Stimulated activated CD4-positive, alpha-beta T cell treated with anti-CD3 and anti-CD28 coated beads, Interleukin-12 subunit alpha, Interleukin-12 subunit beta, amount 100 ng/mL, for 4 hours (primary cell): ENCODE results near the gene TAF1.
"Not testable (repeated sequence)": the region's sequence is repeated elsewhere in the genome, so short reads cannot be mapped to it uniquely, and the experiment has no call there.

Experiments used
- DNase-seq: peaks from one replicate; pipeline ENCODE4 v3.0.0-alpha.2; 2020

TAF1 gene

GRCh38 chrX:71509289-71509688 is 143.1 kb downstream of the TAF1 start:
- DNase-seq = no peak

GRCh38 chrX:71510161-71510560 is 144.0 kb downstream of the TAF1 start:
- DNase-seq = no peak

DNA sequence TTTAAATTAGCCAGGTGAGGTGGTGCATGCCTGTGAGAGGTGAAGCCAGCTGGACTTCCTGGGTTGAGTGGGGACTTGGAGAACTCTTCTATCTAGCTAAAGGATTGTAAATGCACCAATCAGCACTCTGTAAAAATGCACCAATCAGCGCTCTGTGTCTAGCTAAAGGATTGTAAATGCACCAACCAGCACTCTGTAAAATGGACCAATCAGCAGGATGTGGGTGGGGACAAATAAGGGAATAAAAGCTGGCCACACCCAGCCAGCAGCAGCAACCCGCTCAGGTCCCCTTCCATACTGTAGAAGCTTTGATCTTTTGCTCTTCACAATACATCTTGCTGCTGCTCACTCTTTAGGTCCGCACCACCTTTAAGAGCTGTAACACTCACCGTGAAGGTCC is 147.6 kb downstream of the TAF1 start:
- DNase-seq = not testable (repeated sequence)

DNA sequence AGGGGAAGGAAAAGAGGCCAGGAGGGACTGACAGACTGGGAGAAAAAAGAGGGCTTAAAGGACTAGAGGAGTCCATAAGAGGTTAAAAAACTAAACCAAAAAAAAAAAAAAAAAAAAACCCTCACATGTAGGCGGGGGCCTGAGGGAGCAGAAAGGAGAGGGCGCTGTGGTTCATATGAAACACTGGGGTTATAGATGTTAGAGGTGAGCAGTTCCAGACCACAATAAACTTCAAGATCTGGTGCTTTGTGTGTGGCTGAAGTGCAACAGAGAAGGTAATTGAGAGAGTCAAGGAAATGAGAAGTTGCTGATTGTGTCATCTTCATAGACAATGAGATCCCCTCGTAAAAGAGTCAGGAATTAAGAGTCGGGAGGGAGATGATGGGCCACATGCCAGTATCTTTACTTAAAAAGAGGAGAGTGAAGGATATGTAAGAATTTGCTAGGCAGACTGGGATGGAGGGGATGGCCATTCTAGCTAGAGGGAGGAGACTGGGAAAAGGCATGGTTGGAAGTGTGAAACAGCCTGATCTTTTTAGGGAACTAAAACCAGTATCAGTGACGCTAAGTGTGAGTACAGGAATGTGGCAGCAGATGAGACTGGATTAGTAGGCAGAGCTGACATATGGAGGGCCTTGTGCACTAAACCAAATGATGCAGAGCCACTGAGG is 148.3 kb downstream of the TAF1 start:
- no peak for DNase-seq

- DNase-seq = no peak
These were observed 148.9 kb downstream of the TAF1 start for GRCh38 chrX:71515038-71515396.
